ENCODE data around the gene CREG1. TPM values are rescaled to one million over a fixed set of nuclear protein-coding genes. Genes with fewer than 3 reads are reported as not detected.

The CREG1 gene
- total and polyA plus RNA-seq, 2 experiments from 2014 or later = 21.2 to 42.7 TPM

GRCh38 chr1:167520711-167521206 lies 32.8 kb downstream of the CREG1 start:
- H3K4me1 ChIP-seq (ENCODE audit: insufficient read depth) = no peaks in the 10 kb centered on the region
- H4K20me1 ChIP-seq (replicated peaks; ENCODE audit: insufficient read depth) = no peaks in the 10 kb centered on the region
- Mint-ChIP-seq H3K27me3 (ENCODE audit: insufficient read depth, low read depth, poor library complexity) (peaks cover 7% of the 10 kb centered on the region), H3K27ac (no peak overlapping the region), H3K4me1 (peaks cover 6% of the 10 kb centered on the region), H3K36me3 (ENCODE audit: low read depth) (no peaks in the 10 kb centered on the region), H3K4me3 (no peak overlapping the region), H3K9me3 (no peaks in the 10 kb centered on the region; the same call in 1 of the 3 replicates)
- no peak overlapping the region for H3K4me2 ChIP-seq
- no peak overlapping the region for H3K27ac ChIP-seq (ENCODE audit: low read depth)
- H3F3A ChIP-seq (replicated peaks; ENCODE audit: low read depth) = no peaks in the 10 kb centered on the region
- DNase-seq (ENCODE audit: low spot score) = peak; percentile 30
- TF ChIP-seq CTCF (conservative IDR thresholded peaks at IDR 0.05; ENCODE audit: low read depth in 2 of 2) (peak; percentile 15 to 64; a peak in 2 of 4 replicates), NANOG (IDR thresholded peaks at IDR 0.05; ENCODE audit: borderline replicate concordance) (no peak), ZNF462 (CRISPR knock-in tag; IDR thresholded peaks at IDR 0.05) (no peak)
- H3K36me3 ChIP-seq (ENCODE audit: insufficient read depth) = no peaks in the 10 kb centered on the region
- no peak overlapping the region for H2AFZ ChIP-seq
- H3K4me3 ChIP-seq = no peak overlapping the region
- H3K79me2 ChIP-seq (replicated peaks; ENCODE audit: insufficient read depth) = no peaks in the 10 kb centered on the region
- H3K27me3 ChIP-seq (ENCODE audit: insufficient read depth) = no peaks in the 10 kb centered on the region
- no peaks in the 10 kb centered on the region for H3K9me2 ChIP-seq (ENCODE audit: insufficient read depth)
- ATAC-seq = peak; percentile 50

- Histone ChIP-seq H3K4me3 (no peak within 1 kb of the TSS), H3K27ac (ENCODE audit: low read depth) (no peak within 1 kb of the TSS), H3K36me3 (ENCODE audit: insufficient read depth) (no peaks in the 10 kb centered on the region), H2AFZ (peak within 1 kb of the TSS; percentile 66), H3K4me2 (no peak within 1 kb of the TSS), H4K20me1 (replicated peaks; ENCODE audit: insufficient read depth) (no peaks in the 10 kb centered on the region), H3K79me2 (replicated peaks; ENCODE audit: insufficient read depth) (no peaks in the 10 kb centered on the region), H3K9me2 (ENCODE audit: insufficient read depth) (no peaks in the 10 kb centered on the region), H3K27me3 (ENCODE audit: insufficient read depth) (no peaks in the 10 kb centered on the region), H3F3A (replicated peaks; ENCODE audit: low read depth) (no peaks in the 10 kb centered on the region), H3K4me1 (ENCODE audit: insufficient read depth) (no peaks in the 10 kb centered on the region)
- no peaks in the 10 kb centered on the region; the same call in 1 of the 3 replicates for H3K9me3 Mint-ChIP-seq
- DNase-seq (ENCODE audit: low spot score) (no peak), ATAC-seq (no peak)
- no peaks in the 10 kb centered on the region for H3K36me3 Mint-ChIP-seq (ENCODE audit: low read depth)
- H3K4me1 Mint-ChIP-seq = peaks cover 6% of the 10 kb centered on the region
- H3K4me3 Mint-ChIP-seq = no peak within 1 kb of the TSS
- H3K27me3 Mint-ChIP-seq (ENCODE audit: insufficient read depth, low read depth, poor library complexity) = peaks cover 4% of the 10 kb centered on the region
- no peak within 1 kb of the TSS for H3K27ac Mint-ChIP-seq
- TF ChIP-seq REST (IDR thresholded peaks at IDR 0.05; ENCODE audit: unreplicated experiment) = no peak
- no peak for TF ChIP-seq STAT1 (IDR thresholded peaks at IDR 0.05; ENCODE audit: unreplicated experiment)
- no peak for TF ChIP-seq ZNF331 (CRISPR knock-in tag; IDR thresholded peaks at IDR 0.05; ENCODE audit: low read depth)
Measured at GRCh38 chr1:167518331-167518700, 35.2 kb downstream of the CREG1 start, which contains the start of gene CD247. Gene CD247, minus strand, starts transcription at chr1:167518529. Its CDS starts 64 bp downstream, at chr1:167518465.

Data from GM23338 (cell line).